ENCODE results near the gene BARHL1. TPM values are rescaled to one million over a fixed set of nuclear protein-coding genes. Genes with fewer than 3 reads are reported as not detected.

Gene BARHL1
- total and polyA plus RNA-seq, 2 of the 4 experiments (the other 2 are of a cell fraction), result not detected

DNA sequence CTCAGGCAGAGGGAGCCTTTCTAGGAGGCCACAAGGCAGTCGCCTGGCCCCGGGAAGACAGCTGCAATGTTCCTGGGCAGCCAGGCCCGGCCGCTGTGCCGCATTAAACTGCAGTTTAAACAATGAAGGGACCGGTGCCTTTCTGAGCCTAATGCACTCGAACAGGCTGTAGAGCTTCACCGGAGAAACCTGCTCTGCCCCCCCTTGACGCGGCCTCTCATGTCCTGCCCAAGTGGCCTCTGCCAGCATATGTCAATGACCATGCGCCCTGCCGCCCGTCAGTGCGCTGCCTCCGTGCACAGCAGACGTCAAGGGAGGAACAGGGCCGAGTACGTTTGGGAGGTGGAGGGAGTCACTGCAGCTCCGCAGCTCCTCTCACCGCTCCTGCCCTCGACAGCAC lies 38.4 kb upstream of the BARHL1 start:
- H2AFZ ChIP-seq (replicated peaks; ENCODE audit: low read length, poor library complexity), result no peak overlapping the region
- DNase-seq, result no peak
- no peaks in the 10 kb centered on the region for H4K20me1 ChIP-seq (ENCODE audit: insufficient read depth, low read length)
- H3K14ac ChIP-seq (replicated peaks; ENCODE audit: low read depth, low read length), result no peak overlapping the region
- H3K4me1 ChIP-seq (ENCODE audit: control insufficient read depth, insufficient read depth, low read length), result no peaks in the 10 kb centered on the region
- no peak for ATAC-seq (ENCODE audit: low read depth)
- H4K91ac ChIP-seq (ENCODE audit: insufficient read depth, low read depth, low read length), result no peak overlapping the region
- 34% methylated on average over 3 of the region's 21 CpGs; no CpG with 5 or more reads in 1 of the 2 experiments for WGBS, 2 experiments (ENCODE audit: extremely low coverage in 2 of 2, insufficient read length in 1 of 2)
- no peak overlapping the region for H3K4ac ChIP-seq (ENCODE audit: low read depth, low read length)
- no peak overlapping the region for H3K4me3 ChIP-seq (ENCODE audit: insufficient read depth, low read depth, low read length)
- no peak overlapping the region for H3K27ac ChIP-seq (ENCODE audit: insufficient read depth, low read length)
- dilution Hi-C loops (cut with HindIII; ENCODE audit: low sequenced_read_pairs, unreplicated experiment) (no loop called here), in situ Hi-C loops (cut with MboI; ENCODE audit: low sequenced_read_pairs) (no loop called here), intact Hi-C loops (cut with micrococcal nuclease) (no loop called here)
- no peak overlapping the region for H3K23ac ChIP-seq (ENCODE audit: low read depth, low read length)
- no TSS peak for BruUV-seq (replicated peaks)
- ChIA-PET POLR2A (ENCODE audit: unreplicated experiment) (no interaction called here), CTCF (no interaction called here)
- H2BK15ac ChIP-seq (ENCODE audit: low read depth, low read length), result no peak overlapping the region
- no peaks in the 10 kb centered on the region for H3K36me3 ChIP-seq (ENCODE audit: control insufficient read depth, insufficient read depth, low read length)
- peaks cover 35% of the 10 kb centered on the region for H3K27me3 ChIP-seq (ENCODE audit: control insufficient read depth, insufficient read depth, low read length)
- H3K79me1 ChIP-seq (ENCODE audit: low read depth in 1 of 2, low read length in 2 of 2), result no peaks in the 10 kb centered on the region
- TF ChIP-seq, protein P1, sequence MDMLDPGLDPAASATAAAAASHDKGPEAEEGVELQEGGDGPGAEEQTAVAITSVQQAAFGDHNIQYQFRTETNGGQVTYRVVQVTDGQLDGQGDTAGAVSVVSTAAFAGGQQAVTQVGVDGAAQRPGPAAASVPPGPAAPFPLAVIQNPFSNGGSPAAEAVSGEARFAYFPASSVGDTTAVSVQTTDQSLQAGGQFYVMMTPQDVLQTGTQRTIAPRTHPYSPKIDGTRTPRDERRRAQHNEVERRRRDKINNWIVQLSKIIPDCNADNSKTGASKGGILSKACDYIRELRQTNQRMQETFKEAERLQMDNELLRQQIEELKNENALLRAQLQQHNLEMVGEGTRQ (IDR thresholded peaks at IDR 0.05; ENCODE audit: low read depth, low read length), result no peak
- TF ChIP-seq MAFK (IDR thresholded peaks at IDR 0.05; ENCODE audit: low read depth, low read length) (no peak), FOS (IDR thresholded peaks at IDR 0.05; ENCODE audit: low read depth, low read length) (no peak), CHD1 (IDR thresholded peaks at IDR 0.05; ENCODE audit: low read depth, low read length) (no peak), SMC3 (IDR thresholded peaks at IDR 0.05; ENCODE audit: low read depth, low read length) (no peak), RAD21 (IDR thresholded peaks at IDR 0.05; ENCODE audit: low read length) (no peak), RCOR1 (IDR thresholded peaks at IDR 0.05; ENCODE audit: insufficient replicate concordance, low read length) (no peak), MXI1 (IDR thresholded peaks at IDR 0.05; ENCODE audit: borderline replicate concordance, low read depth, low read length) (no peak), POLR2A (IDR thresholded peaks at IDR 0.05; ENCODE audit: low read depth, low read length) (no peak), NFE2L2 (IDR thresholded peaks at IDR 0.05; ENCODE audit: low read depth, low read length) (no peak), BHLHE40 (IDR thresholded peaks at IDR 0.05; ENCODE audit: low read depth, low read length) (no peak)
- TF ChIP-seq, protein P2, sequence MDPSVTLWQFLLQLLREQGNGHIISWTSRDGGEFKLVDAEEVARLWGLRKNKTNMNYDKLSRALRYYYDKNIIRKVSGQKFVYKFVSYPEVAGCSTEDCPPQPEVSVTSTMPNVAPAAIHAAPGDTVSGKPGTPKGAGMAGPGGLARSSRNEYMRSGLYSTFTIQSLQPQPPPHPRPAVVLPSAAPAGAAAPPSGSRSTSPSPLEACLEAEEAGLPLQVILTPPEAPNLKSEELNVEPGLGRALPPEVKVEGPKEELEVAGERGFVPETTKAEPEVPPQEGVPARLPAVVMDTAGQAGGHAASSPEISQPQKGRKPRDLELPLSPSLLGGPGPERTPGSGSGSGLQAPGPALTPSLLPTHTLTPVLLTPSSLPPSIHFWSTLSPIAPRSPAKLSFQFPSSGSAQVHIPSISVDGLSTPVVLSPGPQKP (IDR thresholded peaks at IDR 0.05; ENCODE audit: borderline replicate concordance, low read depth, low read length), result no peak
- no peak overlapping the region for H2BK5ac ChIP-seq (ENCODE audit: low read depth, low read length, poor library complexity, severe bottlenecking)
- H3K56ac ChIP-seq (ENCODE audit: extremely low read depth, insufficient read depth, low read length), result no peak overlapping the region
- no peak overlapping the region for H3K4me2 ChIP-seq (ENCODE audit: low read depth, low read length)
- no peak overlapping the region for H2BK20ac ChIP-seq (ENCODE audit: low read depth, low read length)
- H3K9me3 ChIP-seq (ENCODE audit: control insufficient read depth, insufficient read depth, low read length), result no peaks in the 10 kb centered on the region
- H3K9me1 ChIP-seq (ENCODE audit: insufficient read depth, low read length), result no peaks in the 10 kb centered on the region
- H3K9ac ChIP-seq (ENCODE audit: low read depth, low read length), result no peak overlapping the region
- H2AK5ac ChIP-seq (ENCODE audit: low read depth, low read length), result no peak overlapping the region
- H4K5ac ChIP-seq (ENCODE audit: low read depth, low read length), result no peak overlapping the region
- no peak overlapping the region for H3K18ac ChIP-seq (ENCODE audit: low read depth, low read length)
- H4K8ac ChIP-seq (ENCODE audit: low read depth in 2 of 2, low read length in 2 of 2), result no peak overlapping the region
- no peak overlapping the region for H2AK9ac ChIP-seq (replicated peaks; ENCODE audit: low read depth, low read length, poor library complexity)
- no peak overlapping the region for H2BK120ac ChIP-seq (ENCODE audit: low read depth, low read length)

Data from IMR-90 (cell line).